ENCODE data around the gene HPSE2. TPM values are rescaled to one million over a fixed set of nuclear protein-coding genes. Genes with fewer than 3 reads are reported as not detected.

HPSE2 gene
- total and polyA plus RNA-seq, 2 donors (not counting 1 experiment from before 2014, with no cell fraction given) = not detected

DNA sequence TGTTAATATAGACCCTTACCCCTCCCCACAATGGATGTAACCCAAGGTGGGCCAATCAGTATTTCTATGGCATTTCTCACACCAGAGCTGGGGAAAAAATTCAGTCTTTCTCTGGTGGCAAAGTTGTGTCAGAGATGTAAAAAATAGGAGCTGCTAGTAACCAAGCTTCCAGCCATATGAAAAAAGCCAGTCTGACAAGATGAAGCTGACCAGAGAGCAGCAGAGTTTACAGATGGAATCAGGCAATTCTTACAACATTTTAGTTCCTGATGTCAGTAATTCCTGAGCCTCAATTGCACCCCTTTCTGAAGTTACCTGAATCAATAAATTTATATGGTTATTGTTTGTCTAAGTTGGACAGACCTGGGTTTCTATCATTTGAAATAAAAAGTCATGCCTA is 286.3 kb downstream of the HPSE2 start:
- H3K27me3 ChIP-seq (replicated peaks in 1 of 4; ENCODE audit: control extremely low read depth in 1 of 4, control insufficient read depth in 3 of 4, insufficient read depth in 4 of 4, low read length in 3 of 4) = no peaks in the 10 kb centered on the region
- no peaks in the 10 kb centered on the region for H3K9me3 ChIP-seq (ENCODE audit: control extremely low read depth in 1 of 3, control insufficient read depth in 2 of 3, insufficient read depth in 1 of 3, low read length in 2 of 3)
- intact Hi-C loops (cut with micrococcal nuclease) = no loop called here
- no peaks in the 10 kb centered on the region for H3K4me1 ChIP-seq (ENCODE audit: control insufficient read depth in 2 of 2, insufficient read depth in 2 of 2, low read length in 2 of 2)
- no peak overlapping the region for H2AFZ ChIP-seq (ENCODE audit: insufficient read depth, low read depth, low read length, poor library complexity, severe bottlenecking)
- POLR2A ChIA-PET = no interaction called here
- no peak overlapping the region for H3K4me3 ChIP-seq (ENCODE audit: control extremely low read depth in 1 of 5, extremely low read depth in 1 of 5, insufficient read depth in 1 of 5, low read depth in 2 of 5, low read length in 4 of 5)
- no peaks in the 10 kb centered on the region for H4K20me1 ChIP-seq (ENCODE audit: control insufficient read depth, insufficient read depth, low read length, poor library complexity, severe bottlenecking)
- no peak for DNase-seq
- H3K9ac ChIP-seq (ENCODE audit: low read length) = no peak overlapping the region
- H3K4me2 ChIP-seq (replicated peaks; ENCODE audit: low read depth, low read length, poor library complexity, severe bottlenecking) = no peak overlapping the region
- H3K79me2 ChIP-seq (ENCODE audit: control insufficient read depth, insufficient read depth, low read length) = no peaks in the 10 kb centered on the region
- H3K9me3 Mint-ChIP-seq (ENCODE audit: insufficient read depth) = no peaks in the 10 kb centered on the region
- H3K4me3 Mint-ChIP-seq = no peak overlapping the region
- TF ChIP-seq EZH2 (IDR thresholded peaks at IDR 0.05; ENCODE audit: borderline replicate concordance, insufficient read depth, low read depth, low read length, poor library complexity, severe bottlenecking) = no peak
- TF ChIP-seq, protein P1, sequence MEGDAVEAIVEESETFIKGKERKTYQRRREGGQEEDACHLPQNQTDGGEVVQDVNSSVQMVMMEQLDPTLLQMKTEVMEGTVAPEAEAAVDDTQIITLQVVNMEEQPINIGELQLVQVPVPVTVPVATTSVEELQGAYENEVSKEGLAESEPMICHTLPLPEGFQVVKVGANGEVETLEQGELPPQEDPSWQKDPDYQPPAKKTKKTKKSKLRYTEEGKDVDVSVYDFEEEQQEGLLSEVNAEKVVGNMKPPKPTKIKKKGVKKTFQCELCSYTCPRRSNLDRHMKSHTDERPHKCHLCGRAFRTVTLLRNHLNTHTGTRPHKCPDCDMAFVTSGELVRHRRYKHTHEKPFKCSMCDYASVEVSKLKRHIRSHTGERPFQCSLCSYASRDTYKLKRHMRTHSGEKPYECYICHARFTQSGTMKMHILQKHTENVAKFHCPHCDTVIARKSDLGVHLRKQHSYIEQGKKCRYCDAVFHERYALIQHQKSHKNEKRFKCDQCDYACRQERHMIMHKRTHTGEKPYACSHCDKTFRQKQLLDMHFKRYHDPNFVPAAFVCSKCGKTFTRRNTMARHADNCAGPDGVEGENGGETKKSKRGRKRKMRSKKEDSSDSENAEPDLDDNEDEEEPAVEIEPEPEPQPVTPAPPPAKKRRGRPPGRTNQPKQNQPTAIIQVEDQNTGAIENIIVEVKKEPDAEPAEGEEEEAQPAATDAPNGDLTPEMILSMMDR (IDR thresholded peaks at IDR 0.05) = no peak
- H3K27ac Mint-ChIP-seq = no peak overlapping the region
- H3K27me3 Mint-ChIP-seq = peaks cover 4% of the 10 kb centered on the region
- H3K27ac ChIP-seq (ENCODE audit: low read length in 2 of 2) = no peak overlapping the region
- ATAC-seq (ENCODE audit: low read depth) = no peak
- CTCF ChIA-PET = no interaction called here
- no peaks in the 10 kb centered on the region for H3K36me3 ChIP-seq (replicated peaks in 1 of 2; ENCODE audit: control extremely low read depth in 1 of 2, control insufficient read depth in 1 of 2, extremely low read depth in 1 of 2, insufficient read depth in 2 of 2, low read length in 1 of 2)
- H3K4me1 Mint-ChIP-seq = no peaks in the 10 kb centered on the region

DNA sequence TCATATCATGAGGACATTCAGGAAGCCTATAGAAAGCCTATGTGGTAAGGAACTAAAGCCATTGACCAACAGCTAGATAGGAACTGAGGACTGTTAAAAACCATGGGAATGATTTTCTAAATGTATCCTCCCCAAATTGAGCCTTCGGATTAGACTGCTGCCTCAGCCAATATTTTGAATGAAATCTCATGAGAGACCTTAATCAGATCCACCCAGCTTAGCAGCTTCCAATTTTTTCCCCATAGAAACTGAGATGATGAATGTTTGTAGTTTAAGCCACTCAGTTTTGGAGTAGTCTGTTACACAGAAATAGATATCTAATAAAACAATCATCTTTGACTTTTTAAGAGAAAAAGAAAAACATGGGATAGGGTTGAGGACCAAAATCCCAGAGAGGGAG is 292.0 kb downstream of the HPSE2 start:
- ChIA-PET POLR2A (no interaction called here), CTCF (no interaction called here)
- H3K27ac Mint-ChIP-seq = no peak overlapping the region
- no peaks in the 10 kb centered on the region for H3K4me1 ChIP-seq (ENCODE audit: control insufficient read depth in 2 of 2, insufficient read depth in 2 of 2, low read length in 2 of 2)
- H3K36me3 ChIP-seq (replicated peaks in 1 of 2; ENCODE audit: control extremely low read depth in 1 of 2, control insufficient read depth in 1 of 2, extremely low read depth in 1 of 2, insufficient read depth in 2 of 2, low read length in 1 of 2) = no peaks in the 10 kb centered on the region
- H4K20me1 ChIP-seq (ENCODE audit: control insufficient read depth, insufficient read depth, low read length, poor library complexity, severe bottlenecking) = no peaks in the 10 kb centered on the region
- H3K4me2 ChIP-seq (replicated peaks; ENCODE audit: low read depth, low read length, poor library complexity, severe bottlenecking) = no peak overlapping the region
- no peaks in the 10 kb centered on the region for H3K79me2 ChIP-seq (ENCODE audit: control insufficient read depth, insufficient read depth, low read length)
- H3K4me3 Mint-ChIP-seq = no peak overlapping the region
- H3K9me3 ChIP-seq (ENCODE audit: control extremely low read depth in 1 of 3, control insufficient read depth in 2 of 3, insufficient read depth in 1 of 3, low read length in 2 of 3) = no peaks in the 10 kb centered on the region
- H3K27ac ChIP-seq (ENCODE audit: low read length in 2 of 2) = no peak overlapping the region
- ATAC-seq (ENCODE audit: low read depth) (no peak), DNase-seq (no peak)
- intact Hi-C loops (cut with micrococcal nuclease) = no loop called here
- H3K9ac ChIP-seq (ENCODE audit: low read length) = no peak overlapping the region
- no CpG with 5 or more reads among the region's 1 CpG for WGBS (ENCODE audit: insufficient coverage)
- no peaks in the 10 kb centered on the region for H3K4me1 Mint-ChIP-seq
- TF ChIP-seq, protein P1 (IDR thresholded peaks at IDR 0.05) = no peak
- no peak for TF ChIP-seq EZH2 (IDR thresholded peaks at IDR 0.05; ENCODE audit: borderline replicate concordance, insufficient read depth, low read depth, low read length, poor library complexity, severe bottlenecking)
- H3K9me3 Mint-ChIP-seq (ENCODE audit: insufficient read depth) = no peaks in the 10 kb centered on the region
- H2AFZ ChIP-seq (ENCODE audit: insufficient read depth, low read depth, low read length, poor library complexity, severe bottlenecking) = no peak overlapping the region
- no peaks in the 10 kb centered on the region for H3K27me3 Mint-ChIP-seq
- H3K4me3 ChIP-seq (ENCODE audit: control extremely low read depth in 1 of 5, extremely low read depth in 1 of 5, insufficient read depth in 1 of 5, low read depth in 2 of 5, low read length in 4 of 5) = no peak overlapping the region
- H3K27me3 ChIP-seq (replicated peaks in 1 of 4; ENCODE audit: control extremely low read depth in 1 of 4, control insufficient read depth in 3 of 4, insufficient read depth in 4 of 4, low read length in 3 of 4) = no peaks in the 10 kb centered on the region
